Measurements from ENCODE around the gene PRR29.

PRR29 gene

DNA sequence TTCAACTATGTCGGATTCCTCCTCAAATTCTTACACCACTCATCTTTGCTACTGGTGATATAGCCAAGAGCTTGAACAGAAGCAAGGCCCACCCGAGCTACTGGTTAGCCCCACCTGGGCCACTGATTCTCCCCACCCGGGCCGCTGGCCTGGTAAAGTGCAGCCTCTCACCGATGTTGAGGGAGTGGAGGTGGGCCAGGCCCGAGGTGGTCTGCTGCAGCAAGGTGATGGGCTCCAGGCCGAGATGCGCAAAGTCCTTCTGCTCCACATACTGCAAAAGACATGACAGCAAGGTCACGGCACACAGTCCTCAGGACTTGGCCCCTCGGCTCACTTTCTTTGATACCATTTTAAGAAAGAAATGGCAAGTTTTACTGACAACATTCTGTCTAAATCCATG lies 55.0 kb downstream of the PRR29 start:
- no peak for DNase-seq

Data from activated gamma-delta T cell treated with Interleukin-2 at 50 U/mL for 16 hours (primary cell).